Globus pallidus (tissue), 1 donor: ENCODE data around the gene SLC39A1.

Experiments used
- DNase-seq: peaks from one replicate; pipeline ENCODE4 v3.0.0-alpha.2; 2015; ENCODE audit warnings: low spot score

The SLC39A1 gene

DNA sequence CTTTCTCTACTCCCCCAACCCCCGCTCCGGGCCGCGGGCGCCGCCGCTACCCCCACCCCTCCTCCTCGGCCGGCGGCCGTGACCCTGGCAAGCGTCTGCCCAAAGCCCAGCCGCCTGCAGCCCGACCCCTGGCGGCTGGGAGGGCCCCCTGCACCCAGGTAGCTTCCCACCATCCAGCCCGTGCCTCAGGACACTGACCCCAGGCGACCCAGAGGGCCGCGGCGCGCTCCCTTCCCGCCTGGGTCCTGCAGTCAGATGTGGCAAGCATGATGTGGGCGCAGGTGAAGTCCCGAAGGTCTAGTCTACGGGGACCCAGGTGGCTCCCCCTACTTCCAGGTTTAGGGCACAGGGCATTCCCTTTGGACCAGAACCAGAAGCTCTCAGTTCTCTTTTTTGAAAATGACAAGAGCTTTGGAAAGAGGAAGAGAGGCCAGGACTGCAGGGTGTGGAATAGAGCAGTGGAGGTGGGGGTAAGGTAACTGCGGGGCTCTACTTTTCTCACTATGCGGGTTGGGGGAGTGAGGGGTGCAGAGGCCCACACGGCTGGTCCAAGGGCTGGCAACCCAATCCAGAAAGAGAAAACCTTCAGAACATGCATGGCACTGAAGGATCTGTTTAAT, 16.6 kb downstream of the SLC39A1 start, which contains the start of gene DENND4B:
TSS of gene DENND4B (minus strand) at position 97 of the 620 bp plus-strand sequence. CDS start 2,344 bp downstream, outside the sequence.
- DNase-seq: peak; percentile 85

DNA sequence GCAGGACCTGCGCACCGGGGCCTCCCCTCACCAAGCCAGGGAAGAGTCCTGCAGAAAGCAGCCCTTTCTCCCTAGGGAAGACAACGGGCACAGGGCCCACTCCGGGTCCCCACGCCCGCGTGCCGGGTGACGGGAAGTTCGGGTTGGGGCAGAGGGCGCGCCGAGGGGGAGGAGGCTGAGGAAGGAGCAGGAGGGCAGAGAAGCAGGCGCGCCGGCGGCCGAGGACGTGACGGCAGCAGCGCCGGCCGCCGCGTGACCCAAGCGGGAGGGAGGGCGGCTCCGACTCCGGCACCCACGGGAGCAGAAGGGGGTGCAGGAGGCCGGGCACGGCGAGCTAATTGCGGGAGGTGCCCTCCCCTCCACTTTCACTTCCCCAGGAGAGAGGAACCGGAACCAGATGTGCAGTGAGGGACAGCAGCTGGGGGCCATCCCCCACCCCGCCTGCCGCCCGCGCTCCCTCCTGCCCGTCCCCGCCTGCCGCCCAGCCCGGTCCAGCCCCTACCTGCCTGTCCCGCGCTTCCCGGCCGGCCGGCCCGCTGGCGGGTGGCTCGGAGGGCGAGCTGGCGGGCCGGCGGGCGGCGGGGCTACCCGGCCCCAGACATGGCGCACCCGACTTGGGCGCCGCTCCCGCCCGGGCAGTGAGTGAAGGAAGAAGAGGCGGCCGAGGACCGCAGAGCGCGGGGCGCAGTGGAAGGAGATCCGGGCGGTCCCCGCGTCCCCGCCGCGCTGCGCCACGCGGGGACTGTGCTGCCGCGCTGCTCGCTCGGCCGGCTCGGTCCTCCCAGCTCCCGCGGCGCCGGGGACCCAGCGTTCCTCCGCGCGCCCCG, 17.3 kb downstream of the SLC39A1 start:
- peak; percentile 84 for DNase-seq

DNA sequence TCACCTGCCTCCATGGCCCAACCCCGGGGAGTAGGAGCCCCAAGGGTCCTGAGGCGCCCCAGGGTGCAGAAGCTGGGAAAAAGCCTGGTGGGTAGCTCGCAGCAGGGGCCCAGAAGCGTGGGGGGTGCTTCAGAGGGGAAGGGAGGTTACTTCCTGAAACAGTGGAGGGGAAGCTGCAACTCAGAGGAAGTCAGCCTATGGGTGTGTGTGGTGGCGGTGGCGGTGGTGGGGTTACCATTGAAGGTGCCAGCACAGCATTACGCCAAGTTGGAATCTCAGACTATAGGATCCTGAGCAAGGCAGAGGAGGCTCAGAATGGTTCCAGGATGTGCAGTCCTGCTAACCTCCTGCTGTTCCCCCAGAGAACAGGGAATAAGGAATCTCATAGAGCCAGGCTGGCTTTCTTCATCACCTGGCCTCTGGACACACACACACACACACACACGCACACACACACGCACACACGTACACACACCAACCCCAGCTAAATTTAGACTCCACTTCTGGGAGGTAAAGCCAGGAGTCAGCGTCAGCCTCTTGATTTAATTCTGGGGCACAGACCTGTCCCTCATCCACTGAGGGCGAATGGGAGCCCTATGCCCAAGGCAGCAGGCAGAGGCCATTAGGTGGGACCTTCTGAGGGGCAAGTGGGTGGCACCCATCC, 18.1 kb downstream of the SLC39A1 start:
- peak; percentile 40 for DNase-seq

DNA sequence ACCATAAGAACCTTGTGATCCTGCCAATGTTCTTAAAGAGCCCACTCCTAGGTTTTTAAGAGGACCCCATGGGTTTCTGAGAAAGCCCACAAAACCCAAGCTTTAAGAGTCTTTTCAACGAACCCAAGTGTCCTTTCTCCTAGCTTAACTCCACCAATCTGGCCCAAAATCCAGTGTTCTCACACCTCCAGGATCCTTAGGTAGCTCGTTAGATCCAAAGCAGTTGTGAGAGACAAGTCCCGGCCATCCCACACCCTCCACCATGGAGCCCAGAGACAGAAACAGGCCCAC, 18.6 kb downstream of the SLC39A1 start:
- DNase-seq: no peak

DNA sequence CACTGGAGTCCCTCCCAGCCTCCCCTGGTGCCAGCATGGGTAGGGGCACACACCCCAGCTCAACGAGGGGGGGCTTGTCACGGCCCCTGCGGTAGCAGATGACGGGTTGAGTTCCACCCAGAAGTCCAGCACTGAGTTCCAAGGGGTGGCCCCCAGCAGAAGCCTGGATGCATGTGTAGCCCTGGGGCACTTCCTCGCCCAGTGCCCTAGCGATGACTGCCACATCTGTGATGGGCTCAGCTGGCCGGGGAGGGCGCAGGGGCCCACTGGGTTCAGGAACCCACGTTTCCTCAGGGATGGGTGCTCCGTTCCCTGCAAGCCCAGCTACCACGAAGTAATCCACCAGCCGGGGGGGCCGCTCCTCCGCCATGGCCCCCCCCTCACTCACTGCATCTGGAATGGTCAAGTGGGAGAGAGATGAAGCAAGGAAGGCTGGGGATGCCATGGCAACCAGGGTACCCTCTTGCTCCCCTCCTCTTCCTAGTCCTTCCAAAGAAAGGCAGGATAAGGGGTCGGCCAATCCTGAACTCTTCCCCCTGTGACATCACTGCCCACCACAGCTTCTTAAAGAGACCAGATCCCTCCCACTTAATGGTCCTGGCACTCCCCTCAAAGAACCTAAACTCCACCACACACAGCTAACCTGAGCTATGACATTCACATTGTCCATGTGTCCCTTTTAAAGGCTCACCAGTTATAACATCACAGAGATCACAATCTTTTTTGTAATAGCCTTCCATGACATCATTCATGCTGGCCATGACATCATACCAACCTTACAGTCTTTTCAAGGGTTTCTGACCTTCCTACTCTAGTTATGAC, 19.1 kb downstream of the SLC39A1 start:
- no peak for DNase-seq

DNA sequence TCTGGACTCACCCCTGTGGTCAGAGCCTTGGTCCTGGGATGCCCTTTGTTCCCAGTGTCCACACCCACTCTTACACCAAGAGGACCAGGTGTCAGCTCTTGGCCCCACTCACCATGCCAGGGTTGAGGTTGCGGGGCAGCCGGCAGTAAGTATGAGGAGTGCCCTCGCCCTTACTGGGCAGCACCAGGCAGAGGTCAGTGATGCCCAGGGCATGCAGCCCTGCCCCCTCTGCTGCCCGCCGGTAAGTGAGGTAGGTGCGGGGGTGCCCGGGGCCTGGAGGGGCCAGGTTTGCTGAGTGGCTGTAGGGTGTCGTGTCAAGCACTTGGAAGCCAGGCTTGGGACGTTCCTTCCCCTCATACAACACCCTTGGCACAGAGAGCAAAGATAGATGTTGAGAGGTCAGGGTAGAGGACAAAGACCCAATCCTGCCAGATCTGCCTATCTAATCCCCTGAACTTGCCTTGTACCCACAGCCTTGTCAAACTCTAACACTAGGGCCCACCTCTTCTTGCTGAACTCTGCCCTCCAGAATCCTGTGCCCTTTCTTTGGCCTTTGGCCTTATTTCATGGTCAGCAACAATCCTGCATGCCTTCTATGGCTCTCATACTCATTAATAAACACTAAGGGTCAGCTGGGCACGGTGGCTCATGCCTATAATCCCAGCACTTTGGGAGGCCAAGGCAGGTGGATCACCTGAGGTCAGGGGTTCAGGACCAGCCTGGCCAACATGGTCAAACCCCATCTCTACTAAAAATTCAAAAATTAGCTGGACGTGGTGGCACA, 20.4 kb downstream of the SLC39A1 start:
- DNase-seq: no peak

DNA sequence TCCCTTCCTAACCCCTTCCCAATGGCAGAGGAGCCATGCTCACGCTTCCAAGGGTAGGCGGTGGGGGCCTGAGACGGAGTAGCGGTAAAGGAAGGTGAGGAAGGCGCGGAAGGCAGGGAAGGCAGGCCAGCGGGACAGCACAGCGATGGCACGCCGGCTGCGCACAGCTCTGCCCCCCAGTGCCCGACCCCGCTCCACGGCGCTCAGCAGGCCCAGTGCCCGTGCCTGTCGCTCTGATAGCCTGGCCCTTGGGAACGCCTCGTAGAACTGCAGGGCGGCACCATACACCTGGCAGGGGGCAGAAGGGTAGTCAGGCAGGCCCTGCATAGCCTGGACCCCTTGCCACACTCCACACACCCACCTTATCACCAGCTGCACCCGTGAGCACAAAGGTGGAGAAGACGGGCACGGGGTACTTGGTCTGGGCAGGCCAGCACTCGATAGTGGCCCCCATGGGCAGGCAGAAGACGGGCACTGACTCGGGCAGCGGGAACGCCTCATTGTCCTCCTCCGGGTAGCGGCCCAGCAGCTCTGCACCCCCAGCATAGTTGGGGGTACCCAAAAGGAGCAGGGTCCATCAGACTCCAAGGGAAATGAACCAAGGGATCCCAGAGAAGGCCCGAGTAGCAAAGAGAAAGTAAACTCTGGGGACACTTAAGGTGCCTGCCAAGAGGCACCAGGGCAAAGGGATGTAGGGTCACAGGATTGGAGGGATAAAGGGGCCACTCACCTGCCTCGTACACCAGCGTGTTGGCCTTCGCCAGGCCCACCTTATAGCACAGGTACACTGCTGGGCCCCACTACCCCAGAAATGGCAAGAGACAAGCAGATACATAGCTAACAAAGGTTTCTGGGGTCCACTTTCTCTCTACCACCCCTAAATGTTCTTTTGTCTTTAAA, 21.3 kb downstream of the SLC39A1 start:
- DNase-seq: no peak

DNA sequence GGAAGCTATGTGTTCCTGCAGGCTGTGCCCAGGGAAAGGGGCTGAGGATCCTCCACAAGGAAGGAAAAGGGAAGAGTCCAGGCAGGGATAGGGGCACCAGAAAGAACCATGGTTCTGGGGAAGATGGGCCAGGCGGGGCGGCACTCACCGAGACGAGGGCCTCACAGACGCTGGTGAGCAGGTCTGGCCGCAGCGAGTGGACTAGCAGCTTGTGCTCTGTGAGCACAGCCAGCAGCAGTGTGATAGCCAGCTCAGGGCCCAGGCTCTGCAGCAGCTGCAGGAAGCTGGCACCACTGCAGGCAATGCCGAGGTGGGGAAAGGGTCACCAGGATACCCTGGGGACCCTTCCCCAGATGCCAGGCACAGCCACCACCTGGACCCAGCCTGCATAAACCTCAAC, 22.6 kb downstream of the SLC39A1 start:
- no peak for DNase-seq

DNA sequence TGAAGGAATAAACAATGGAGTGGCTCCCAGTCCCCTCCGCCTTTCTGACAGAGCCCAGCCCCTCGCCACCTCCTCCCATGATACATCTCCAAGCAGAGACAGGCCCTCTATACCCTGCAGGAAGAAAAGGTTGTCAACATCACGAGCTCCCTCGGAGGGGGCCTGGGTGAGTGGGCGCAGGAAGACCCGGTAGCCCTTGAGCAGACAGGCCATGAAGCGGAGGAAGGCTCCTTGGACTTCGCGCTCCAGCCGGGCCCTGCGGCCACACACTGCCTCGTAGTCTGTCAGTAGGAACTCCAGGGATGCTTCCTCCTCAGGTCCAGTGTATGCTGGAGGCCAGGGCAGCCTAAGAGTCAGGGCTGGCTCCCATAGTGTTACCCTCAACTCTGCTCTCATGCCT, 23.9 kb downstream of the SLC39A1 start:
- DNase-seq: no peak

DNA sequence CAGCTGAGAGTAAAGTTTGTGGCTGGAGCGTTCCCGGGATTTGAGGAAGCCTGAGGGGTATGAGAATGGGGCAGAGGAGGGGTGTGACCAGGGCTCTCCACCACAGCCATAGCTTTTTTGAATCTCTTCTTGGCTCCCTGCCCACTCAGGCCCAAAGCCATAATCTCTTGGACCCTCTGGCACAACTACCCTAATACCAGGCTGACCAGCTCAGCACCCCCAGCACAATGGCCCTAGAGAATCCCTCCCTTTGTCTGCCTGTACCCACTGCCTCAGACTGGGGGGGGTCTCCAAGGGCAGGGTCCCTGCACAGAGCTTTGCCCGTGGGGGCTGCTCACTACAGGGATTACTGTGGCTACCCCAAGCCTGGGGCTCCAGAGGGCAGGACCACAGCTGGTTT, 24.3 kb downstream of the SLC39A1 start:
- no peak for DNase-seq

DNA sequence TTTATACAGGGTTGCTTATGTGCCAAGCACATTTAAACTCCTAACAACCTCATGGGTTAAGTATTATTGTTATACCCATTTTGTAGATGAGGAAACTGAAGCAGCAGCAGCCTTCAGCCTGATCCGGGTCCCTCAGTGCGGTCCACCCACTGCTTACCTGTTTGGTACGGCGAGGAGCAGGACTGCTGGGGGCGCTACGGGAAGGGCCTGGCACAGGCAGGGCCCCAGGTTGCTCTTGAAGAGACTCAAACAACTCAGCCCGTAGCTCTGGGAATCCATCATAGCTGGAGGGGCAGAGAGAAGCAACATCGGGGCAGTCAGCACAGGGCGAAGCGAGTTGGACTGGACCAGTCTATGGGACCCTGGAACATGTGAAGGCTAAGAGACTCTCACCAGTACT, 26.0 kb downstream of the SLC39A1 start:
- DNase-seq: no peak

DNA sequence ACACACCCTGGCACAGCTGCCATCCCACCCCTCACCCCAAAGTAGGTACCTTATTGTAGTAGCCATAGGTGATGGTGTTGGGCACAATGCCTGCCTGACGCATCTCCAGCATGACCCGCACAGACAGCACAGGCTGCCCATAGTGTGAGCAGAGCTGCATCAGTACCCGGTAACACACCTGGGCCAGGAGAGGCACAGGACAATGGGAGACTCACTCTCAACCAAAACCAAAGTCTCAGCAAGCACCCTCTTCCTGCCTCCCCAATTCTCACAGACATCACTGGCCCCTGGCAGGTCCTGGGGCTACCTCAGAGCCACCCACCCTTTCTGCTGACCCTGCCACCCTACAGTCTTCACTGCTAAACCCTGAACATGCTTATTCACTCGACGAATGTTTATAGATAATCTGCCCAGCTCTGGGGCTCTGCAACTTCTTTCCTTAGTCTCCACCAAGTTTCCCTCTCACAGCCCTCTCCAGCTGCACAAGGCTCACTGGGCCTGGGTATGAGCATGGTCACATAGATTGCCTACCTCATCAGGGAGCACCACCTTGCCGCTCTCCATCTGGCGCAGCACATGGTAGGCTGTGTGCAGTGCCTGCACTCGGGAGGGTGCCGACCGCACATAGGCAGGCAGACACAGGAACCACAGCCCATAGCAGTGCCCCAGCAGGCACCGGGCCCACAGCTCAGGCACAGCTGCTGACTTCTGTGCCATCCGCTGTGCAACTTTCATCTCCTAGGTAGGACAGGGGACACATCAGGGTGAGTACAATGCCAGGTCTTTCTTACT, 27.1 kb downstream of the SLC39A1 start:
- DNase-seq: no peak

DNA sequence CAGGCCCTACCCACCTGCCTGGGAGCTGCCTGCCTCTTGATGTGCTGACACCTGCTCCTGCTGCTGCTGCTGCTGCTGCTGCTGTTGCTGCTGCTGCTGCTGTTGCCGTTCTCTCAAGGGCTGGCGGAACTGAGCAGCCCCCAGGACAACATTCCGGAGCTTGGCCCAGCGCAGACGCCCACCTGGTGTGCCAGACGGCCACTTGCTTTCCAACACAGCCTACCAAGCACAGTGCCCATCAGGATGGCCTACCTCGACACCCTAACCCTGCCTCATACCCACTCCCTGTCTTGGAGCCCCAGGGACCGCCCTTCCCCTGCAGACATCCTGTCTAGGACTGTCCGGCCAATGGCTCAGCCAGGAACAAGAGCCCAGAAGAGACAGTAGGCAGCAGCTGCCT, 28.6 kb downstream of the SLC39A1 start:
- no peak for DNase-seq

DNA sequence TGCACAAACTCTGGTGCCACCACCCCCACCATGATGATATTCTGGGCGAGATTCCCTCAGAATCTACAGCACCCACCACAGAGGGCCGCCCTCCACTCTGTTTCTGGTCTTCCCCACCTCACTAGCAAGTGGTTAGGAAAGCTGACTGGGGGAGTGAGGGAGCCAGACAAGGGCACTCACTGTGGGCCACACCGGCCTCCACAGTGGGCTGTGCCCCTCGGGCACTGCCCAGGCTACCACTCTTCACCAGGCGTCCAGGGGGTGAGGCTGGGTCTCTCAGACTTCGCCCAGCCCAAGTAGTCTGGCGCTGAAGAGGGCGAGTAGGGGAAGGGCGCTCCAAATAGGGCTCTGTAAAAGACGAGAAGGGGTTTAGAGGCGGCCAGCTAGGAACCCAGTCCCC, 29.4 kb downstream of the SLC39A1 start:
- no peak for DNase-seq

DNA sequence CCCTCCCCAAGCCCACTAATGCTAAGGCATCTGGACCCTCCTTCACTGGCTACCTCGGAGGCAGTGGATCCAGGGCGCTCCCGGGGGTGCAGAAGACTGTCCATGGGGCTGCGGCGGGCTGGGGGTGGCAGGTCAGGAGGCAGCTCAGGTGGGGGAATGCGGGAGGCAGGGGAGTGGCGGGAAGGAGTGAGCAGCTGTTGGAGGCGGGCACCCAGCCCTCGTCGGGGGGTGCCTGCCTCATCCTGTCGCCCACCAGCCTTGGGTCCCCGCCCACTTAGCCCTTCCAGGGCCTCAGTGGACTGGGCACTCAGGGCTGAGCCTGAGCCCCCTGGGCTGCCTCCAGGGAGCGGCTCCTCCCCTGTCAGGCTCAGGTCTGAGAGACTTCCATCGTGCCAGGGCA, 29.9 kb downstream of the SLC39A1 start:
- DNase-seq: no peak

DNA sequence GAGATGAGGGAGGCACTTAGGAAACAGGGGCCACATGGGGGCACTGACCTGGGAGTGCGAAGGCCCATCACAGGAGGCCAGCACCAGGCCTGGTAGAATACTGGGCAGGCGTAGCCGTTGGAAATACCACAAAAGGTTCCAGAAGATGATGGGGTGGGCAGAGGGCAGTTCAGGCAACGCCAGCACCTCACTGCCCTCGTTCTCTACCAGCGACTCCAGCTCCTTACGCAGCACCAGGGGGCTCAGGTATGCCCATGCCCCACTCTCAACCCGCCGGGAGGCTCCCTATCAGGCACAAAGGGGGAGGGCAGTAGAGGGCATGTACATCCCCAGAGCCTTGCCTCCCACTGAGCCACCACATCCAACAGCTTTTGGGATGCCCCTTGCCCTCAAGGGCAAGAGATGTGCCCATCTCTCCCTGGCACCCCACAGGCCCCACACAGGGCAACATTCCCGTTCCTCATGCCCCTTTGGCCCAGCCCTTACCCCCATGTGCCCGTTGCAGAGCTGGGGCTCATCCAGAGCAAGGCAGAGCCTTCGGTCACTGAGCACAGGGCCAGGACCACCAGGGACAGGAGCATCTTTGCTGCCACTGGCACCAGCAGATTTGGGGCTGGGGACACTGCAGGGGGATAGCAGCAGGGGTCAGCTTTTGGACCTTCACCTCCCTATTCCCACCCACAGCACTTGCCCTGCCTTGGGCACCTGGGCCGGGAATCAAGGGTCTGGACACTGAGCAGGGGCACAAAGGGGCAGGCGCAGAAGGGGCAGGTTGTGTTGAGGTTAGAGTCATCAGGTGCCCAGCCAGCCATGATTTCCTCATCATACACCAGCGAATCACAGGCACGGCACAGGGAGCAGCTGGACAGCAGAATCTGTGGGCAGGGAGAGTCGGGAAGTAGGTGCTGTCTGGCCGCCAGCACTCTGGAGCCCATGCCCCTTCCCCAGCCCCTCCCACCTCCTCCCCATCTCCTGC, 30.9 kb downstream of the SLC39A1 start:
- DNase-seq: no peak

DNA sequence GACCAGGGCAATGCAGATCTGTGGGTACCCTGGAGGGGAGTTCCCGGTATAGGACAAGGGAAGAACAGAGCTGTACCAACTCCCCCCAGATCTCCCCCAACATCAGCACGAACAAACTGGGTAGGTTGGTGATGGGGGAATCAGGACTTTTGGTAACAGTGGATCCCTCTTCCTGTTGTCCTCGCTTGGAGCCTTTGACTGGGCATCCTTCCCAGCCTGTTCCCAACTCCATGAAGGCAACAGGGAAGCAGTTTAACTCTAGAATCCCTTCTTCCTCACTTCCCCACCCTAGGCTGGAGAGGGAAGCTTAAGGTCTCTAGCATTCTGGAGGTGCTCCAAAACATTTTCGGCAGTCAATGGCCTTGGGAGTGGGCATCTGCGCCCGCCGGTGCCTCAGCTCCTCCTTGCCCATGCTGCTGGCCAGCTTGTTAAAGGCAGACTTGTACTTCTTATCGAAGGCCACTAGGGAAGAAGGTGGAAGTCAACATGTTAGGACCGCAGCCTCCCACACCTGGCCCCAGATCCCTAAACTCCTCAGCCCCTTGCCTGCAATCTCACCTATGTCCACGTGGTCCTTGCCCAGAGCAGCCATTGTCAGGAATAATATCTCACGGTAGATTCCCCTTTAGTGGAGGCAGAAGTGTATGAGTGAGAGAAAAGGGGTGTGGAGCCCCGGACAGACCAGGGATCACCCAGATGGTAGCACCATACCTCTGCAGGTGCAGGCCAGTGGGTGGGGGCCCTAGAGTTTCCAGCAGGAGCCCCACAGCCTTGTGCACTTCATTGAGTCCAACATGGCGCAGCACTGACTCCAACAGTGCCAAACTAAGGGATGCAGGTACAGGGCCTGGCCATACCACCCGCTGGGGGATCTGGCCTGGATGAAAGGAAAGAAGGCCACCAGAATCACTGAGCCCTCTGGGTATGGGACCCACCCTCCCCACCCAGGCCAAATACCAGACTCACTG, 33.1 kb downstream of the SLC39A1 start:
- peak; percentile 29 for DNase-seq
